ENCODE data around the gene TUBB3.

Gene TUBB3

GRCh38 chr16:89969741-89970410 is 46.7 kb downstream of the TUBB3 start:
- DNase-seq: no peak

- no peak for DNase-seq
Measured at GRCh38 chr16:89971495-89972243, 48.5 kb downstream of the TUBB3 start.

GRCh38 chr16:89972244-89973234 is 49.4 kb downstream of the TUBB3 start:
- DNase-seq: peak; percentile 85

GRCh38 chr16:89973235-89973634 is 50.1 kb downstream of the TUBB3 start:
- DNase-seq: no peak

- DNase-seq: no peak
Measured at GRCh38 chr16:89973654-89974335, 50.7 kb downstream of the TUBB3 start.

- DNase-seq: no peak
Measured at GRCh38 chr16:89974870-89975269, 51.7 kb downstream of the TUBB3 start.

GRCh38 chr16:89981414-89981813 is 58.3 kb downstream of the TUBB3 start:
- DNase-seq: no peak

GRCh38 chr16:89982318-89982717 is 59.2 kb downstream of the TUBB3 start:
- DNase-seq: no peak

- DNase-seq: no peak
Measured at GRCh38 chr16:89983536-89983935, 60.4 kb downstream of the TUBB3 start.

- DNase-seq: no peak
Measured at GRCh38 chr16:89984216-89984615, 61.1 kb downstream of the TUBB3 start.

GRCh38 chr16:89985219-89985618 is 62.1 kb downstream of the TUBB3 start:
- DNase-seq: no peak
